Left ventricle myocardium superior (tissue), 1 donor: ENCODE data around the gene HHIPL1. TPM values are rescaled to one million over a fixed set of nuclear protein-coding genes. Genes with fewer than 3 reads are reported as not detected.

ENCODE experiments used
- ATAC-seq: fragments of 200-7000 bp; cut with Tn5 transposase; one replicate; pipeline ENCODE4 v1.9.1; 2020; ENCODE audit warnings: mild to moderate bottlenecking, moderate library complexity
- DNase-seq: peaks from one replicate; pipeline ENCODE4 v3.0.0-alpha.2; 2020
- intact Hi-C: fragments of 100-400 bp; cut with micrococcal nuclease; formaldehyde crosslinking; loops from one replicate; pipeline ENCODE4 v1.11.0; 2022
- total RNA-seq: library from RNA; stranded (reverse); fragmentation: NEBNext Ultra II Directional; extraction: Animal tissue kit (Norgen Biotek cat#: 25700); gene quantifications from one replicate; pipeline ENCODE4 v1.2.1, GENCODE V29; 2021
- donor health status: DM: no; HTN: yes; CAD: no; lungs with severe emphysema.

Gene HHIPL1
- total RNA-seq, 1 donor from 2014 or later = 1.5 TPM

- ATAC-seq = no peak
- intact Hi-C loops = no loop called here
- no peak for DNase-seq
These were observed 36.3 kb upstream of the HHIPL1 start for GRCh38 chr14:99608591-99608990.

DNA sequence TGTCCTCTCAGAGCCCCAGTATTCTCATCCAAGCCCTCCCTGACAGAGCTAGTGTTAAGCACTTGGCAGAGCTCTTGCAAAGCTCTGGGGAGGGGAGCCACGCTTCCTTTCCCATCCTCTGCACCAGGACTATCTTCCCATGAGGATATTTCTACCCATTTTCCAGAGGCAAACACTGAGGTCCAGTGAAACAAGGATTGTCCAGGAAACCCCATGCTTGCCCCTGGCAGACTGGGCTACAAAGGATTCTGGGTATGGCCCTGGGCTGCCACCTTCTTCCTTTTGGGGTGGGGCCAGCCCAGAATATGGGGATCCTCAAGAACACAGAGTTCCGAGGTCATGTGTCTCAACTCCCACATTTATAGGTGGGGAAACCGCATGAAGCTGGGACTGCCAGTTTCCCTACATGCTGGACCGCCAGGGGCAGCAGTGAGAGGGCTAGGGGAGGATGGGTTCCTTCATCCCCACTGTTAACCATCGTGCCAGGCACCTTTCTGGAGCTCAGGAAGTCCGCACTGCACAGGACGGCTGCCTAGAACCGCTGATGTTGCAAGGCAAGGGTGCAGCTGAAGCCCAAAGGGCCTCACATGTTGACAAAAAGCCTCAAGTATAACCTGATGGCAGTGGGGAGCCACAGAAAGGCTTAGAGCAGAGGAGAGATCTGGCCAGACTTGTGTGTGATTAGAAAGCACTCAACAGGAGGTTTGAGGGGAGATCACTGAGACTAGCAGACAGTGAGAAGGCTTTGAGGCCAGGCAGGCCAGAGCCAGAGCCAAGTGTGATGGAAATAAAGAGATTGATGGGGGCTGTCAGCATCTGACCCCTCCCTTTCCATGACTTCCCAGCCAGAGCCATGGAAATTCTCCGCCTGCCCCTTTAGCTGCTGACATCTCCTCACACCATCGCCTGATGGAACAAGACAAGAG is 35.4 kb upstream of the HHIPL1 start:
- intact Hi-C loops = loop anchor here (5.0 kb wide), 1 partner anchor 82 kb away; no protein-coding TSS in a partner anchor
- no peak for ATAC-seq
- peak; percentile 49 for DNase-seq

DNA sequence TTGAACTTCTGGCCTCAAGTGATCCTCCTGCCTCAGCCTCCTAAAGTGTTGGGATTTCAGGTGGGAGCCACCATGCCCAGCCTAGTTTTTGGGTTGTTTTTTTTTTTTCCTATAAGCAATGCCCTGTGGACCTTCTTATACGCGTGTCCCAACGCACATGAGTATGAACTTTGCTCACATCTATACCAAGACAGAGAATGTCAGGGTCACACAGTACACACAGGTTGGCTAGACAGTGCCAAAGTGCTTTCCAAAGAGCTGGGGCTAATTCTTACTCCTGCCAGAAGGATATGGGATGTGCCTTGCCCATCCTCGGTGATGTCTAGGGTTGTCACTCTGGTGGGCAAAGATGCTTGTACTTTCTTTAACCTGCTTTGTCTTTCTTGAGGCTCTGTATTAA is 33.3 kb upstream of the HHIPL1 start:
- intact Hi-C loops = loop anchor here (5.0 kb wide), 1 partner anchor 84 kb away; no protein-coding TSS in a partner anchor
- DNase-seq (no peak), ATAC-seq (no peak)

GRCh38 chr14:99612071-99612737 is 32.7 kb upstream of the HHIPL1 start:
- DNase-seq (no peak), ATAC-seq (no peak)
- intact Hi-C loops = loop anchor here (5.0 kb wide), 1 partner anchor 85 kb away; no protein-coding TSS in a partner anchor

- no peak for ATAC-seq
- intact Hi-C loops = loop anchor here (5.0 kb wide), 1 partner anchor 86 kb away; no protein-coding TSS in a partner anchor
These were observed 32.1 kb upstream of the HHIPL1 start for GRCh38 chr14:99612738-99613330.

GRCh38 chr14:99615497-99616157 is 29.3 kb upstream of the HHIPL1 start:
- intact Hi-C loops = no loop called here
- ATAC-seq (peak; percentile 42), DNase-seq (no peak)

More at GRCh38 chr14:99612738-99613330, 32.1 kb upstream of the HHIPL1 start:
- DNase-seq = no peak

DNA sequence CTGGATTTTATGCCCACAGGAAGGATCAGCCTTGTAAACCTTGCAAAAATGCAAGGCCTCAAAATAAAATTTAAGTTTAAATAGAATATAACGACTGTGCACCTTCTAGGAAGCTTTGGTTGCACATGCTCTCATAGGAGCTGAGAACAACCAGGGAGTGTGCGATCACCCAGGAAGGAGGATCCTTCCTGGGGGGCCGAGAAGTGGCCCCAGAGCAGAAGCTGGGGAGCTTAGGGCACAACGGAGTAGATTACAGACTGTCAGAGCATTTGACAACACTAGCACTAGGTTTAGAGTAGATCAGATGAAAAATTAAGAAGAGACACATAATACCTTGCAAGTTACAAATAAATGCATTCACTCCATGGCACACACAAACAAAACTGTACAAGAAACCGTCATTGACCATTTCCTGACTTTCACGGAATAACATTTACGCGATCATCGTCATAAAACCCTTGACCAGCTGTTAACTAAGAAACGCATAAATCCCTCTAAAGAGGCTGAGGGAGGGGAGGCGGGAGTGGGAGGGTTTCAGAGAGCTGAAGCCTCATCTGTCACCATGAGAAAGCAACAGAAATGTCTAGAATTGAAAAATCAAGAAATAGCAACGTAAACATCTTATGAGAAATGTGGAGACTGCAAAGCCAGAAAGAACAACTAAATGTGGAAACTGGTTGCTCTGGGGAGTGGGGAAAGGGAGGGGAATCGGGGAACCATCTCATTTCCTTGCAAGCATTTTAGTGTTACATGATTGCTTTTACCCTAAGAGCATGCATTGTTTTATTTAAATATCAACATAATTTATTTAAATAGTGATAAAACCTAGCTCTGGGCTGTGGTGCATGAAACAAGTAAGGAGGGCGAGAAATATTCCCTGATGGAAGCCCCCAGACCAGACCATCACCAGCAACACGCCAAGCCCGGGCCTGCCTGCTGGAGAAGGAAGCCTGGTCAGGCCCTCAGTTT is 27.8 kb upstream of the HHIPL1 start:
- DNase-seq (no peak), ATAC-seq (no peak)
- intact Hi-C loops = no loop called here

- DNase-seq = no peak
- intact Hi-C loops = no loop called here
- ATAC-seq = peak; percentile 29
These were observed 24.8 kb upstream of the HHIPL1 start for GRCh38 chr14:99619835-99620834.

- intact Hi-C loops = no loop called here
- no peak for DNase-seq
- ATAC-seq = no peak
These were observed 23.0 kb upstream of the HHIPL1 start for GRCh38 chr14:99621948-99622347.

DNA sequence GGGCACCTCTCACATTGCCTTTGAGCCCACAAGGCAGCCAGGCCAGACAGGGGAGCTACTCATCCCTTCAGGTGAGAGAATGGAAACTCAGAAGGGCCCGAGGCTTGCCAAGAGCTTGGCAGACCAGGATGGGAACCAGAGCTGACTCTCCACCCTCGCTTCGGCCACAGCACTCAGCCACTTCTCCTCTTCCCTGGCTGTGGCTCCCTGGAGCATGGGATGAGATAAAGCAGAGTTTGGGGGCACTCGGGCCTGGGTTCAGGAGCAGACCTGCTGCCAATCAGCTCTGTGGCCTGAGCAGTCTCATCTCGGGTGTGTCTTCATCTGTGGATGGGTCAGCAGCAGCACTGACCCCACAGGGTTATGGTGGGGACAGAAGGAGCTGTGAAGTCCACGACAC is 20.9 kb upstream of the HHIPL1 start:
- intact Hi-C loops = no loop called here
- no peak for DNase-seq
- no peak for ATAC-seq

- ATAC-seq (no peak), DNase-seq (no peak)
- intact Hi-C loops = loop anchor here (5.0 kb wide), 1 partner anchor 103 kb away; no protein-coding TSS in a partner anchor
These were observed 20.0 kb upstream of the HHIPL1 start for GRCh38 chr14:99624971-99625370.

DNA sequence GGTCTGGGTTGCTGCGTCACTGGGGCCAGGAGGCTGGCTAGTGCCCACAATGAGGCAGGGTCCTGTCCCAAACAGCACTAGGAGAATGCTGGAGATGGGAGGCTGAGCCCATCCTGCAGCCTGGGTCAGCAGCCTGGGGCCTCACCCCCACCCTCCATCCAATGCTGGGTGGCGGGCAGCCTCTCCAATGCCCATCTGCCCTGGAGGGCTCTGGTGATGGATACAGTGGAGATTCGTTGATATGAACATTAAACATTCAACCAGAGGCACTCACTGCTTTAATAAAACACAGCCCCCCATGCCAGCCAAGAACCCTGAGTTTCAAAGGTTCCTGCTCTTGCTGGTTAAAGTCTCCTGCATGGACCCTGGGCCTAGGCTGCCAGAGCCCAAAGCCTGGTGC is 19.5 kb upstream of the HHIPL1 start:
- ATAC-seq = no peak
- no peak for DNase-seq
- intact Hi-C loops = loop anchor here (5.0 kb wide), 1 partner anchor 103 kb away; no protein-coding TSS in a partner anchor

- intact Hi-C loops = loop anchor here (5.0 kb wide), 1 partner anchor 104 kb away; no protein-coding TSS in a partner anchor
- DNase-seq = no peak
- ATAC-seq = no peak
These were observed 18.8 kb upstream of the HHIPL1 start for GRCh38 chr14:99626041-99626648.

GRCh38 chr14:99627100-99627499 is 17.8 kb upstream of the HHIPL1 start:
- no peak for DNase-seq
- intact Hi-C loops = loop anchor here (5.0 kb wide), 1 partner anchor 105 kb away; no protein-coding TSS in a partner anchor

GRCh38 chr14:99627510-99628381 is 17.2 kb upstream of the HHIPL1 start:
- DNase-seq = no peak
- ATAC-seq = no peak
- intact Hi-C loops = loop anchor here (5.0 kb wide), 1 partner anchor 105 kb away; no protein-coding TSS in a partner anchor

More at GRCh38 chr14:99627100-99627499, 17.8 kb upstream of the HHIPL1 start:
- no peak for ATAC-seq
